K562 (cell line): ENCODE data around the gene PCCA. TPM values are rescaled to one million over a fixed set of nuclear protein-coding genes. Genes with fewer than 3 reads are reported as not detected.

Source experiments
- ARID1B ChIP-seq: fragments of 450-650 bp; IDR thresholded peaks from 2 replicates; pipeline ENCODE4 v1.6.1; 2016; ENCODE audit warnings: antibody characterized with exemption, mild to moderate bottlenecking, inconsistent platforms
- ATF7 ChIP-seq: fragments of 450-650 bp; IDR thresholded peaks from 2 replicates; pipeline ENCODE4 v1.7.1; 2014; ENCODE audit warnings: mild to moderate bottlenecking, moderate library complexity
- CTBP1 ChIP-seq: fragments of 450-650 bp; IDR thresholded peaks from 2 replicates; pipeline ENCODE4 v1.6.1; 2016; ENCODE audit warnings: borderline replicate concordance
- ESRRB ChIP-seq: fragments of 250-450 bp; sonication (Bioruptor Pico); IDR thresholded peaks from 2 replicates; pipeline ENCODE4 v1.5.0; 2020; ENCODE audit warnings: mild to moderate bottlenecking, moderate library complexity, borderline replicate concordance
- ETV1 ChIP-seq: fragments of 450-650 bp; conservative IDR thresholded peaks from 2 replicates; pipeline ENCODE4 v1.6.1; 2016; ENCODE audit warnings: missing genetic modification characterization, control low read depth, low read depth, missing compliant biosample characterization
- FOXM1 ChIP-seq, 2 experiments: fragments of 450-650 bp in 1 of 2; sonication (generic) in 1 of 2; formaldehyde crosslinking in 1 of 2; IDR thresholded peaks; 2 replicates each; pipeline versions ENCODE4 v1.6.1 to v1.9.0; 2017 to 2022; ENCODE audit warnings: low read depth in 2 of 2, mild to moderate bottlenecking in 2 of 2, missing genetic modification reagents in 1 of 2, moderate library complexity in 1 of 2
- KDM4B ChIP-seq, 2 experiments: fragments of 450-650 bp in 1 of 2; sonication (generic) in 1 of 2; IDR thresholded peaks; 2 replicates each; pipeline ENCODE4 v1.6.1; 2016 to 2017; ENCODE audit warnings: borderline replicate concordance in 2 of 2, antibody characterized with exemption in 1 of 2, low read depth in 1 of 2, mild to moderate bottlenecking in 1 of 2
- KLF16 ChIP-seq: IDR thresholded peaks from 2 replicates; pipeline ENCODE4 v1.6.1; 2016; ENCODE audit warnings: antibody characterized with exemption
- MYC ChIP-seq, 2 experiments: fragments of 250-450 bp in 1 of 2; sonication (Bioruptor Pico) in 1 of 2; IDR thresholded peaks; 2 replicates each; pipeline versions ENCODE4 v1.5.1 to v1.6.1; 2012 to 2021; ENCODE audit warnings: low read depth in 2 of 2, borderline replicate concordance in 1 of 2, improper control_type of control experiment in 1 of 2, low read length in 1 of 2, mild to moderate bottlenecking in 1 of 2, moderate library complexity in 1 of 2
- OTX1 ChIP-seq: fragments of 450-650 bp; formaldehyde crosslinking; IDR thresholded peaks from 2 replicates; pipeline ENCODE4 v1.4.0; 2022; ENCODE audit warnings: mild to moderate bottlenecking
- POLR2AphosphoS5 ChIP-seq: IDR thresholded peaks from 2 replicates; pipeline ENCODE4 v1.6.1; 2011; ENCODE audit warnings: mild to moderate bottlenecking, low read depth, low read length, moderate library complexity; ENCODE audit not compliant: control insufficient read depth, insufficient read depth
- RB1 ChIP-seq: fragments of 450-650 bp; IDR thresholded peaks from 2 replicates; pipeline ENCODE4 v1.6.1; 2017; ENCODE audit warnings: low read depth, mild to moderate bottlenecking
- SMC3 ChIP-seq: conservative IDR thresholded peaks from 2 replicates; pipeline ENCODE4 v1.6.1; 2011; ENCODE audit warnings: low read depth, low read length, improper control_type of control experiment; ENCODE audit not compliant: insufficient read depth
- TEAD1 ChIP-seq, 2 experiments: fragments of 450-650 bp in 1 of 2; sonication (generic) in 1 of 2; formaldehyde crosslinking; IDR thresholded peaks; 2 replicates each; pipeline versions ENCODE4 v1.4.0 to v1.8.0; 2020 to 2022; ENCODE audit warnings: mild to moderate bottlenecking in 2 of 2, missing genetic modification reagents in 1 of 2
- VEZF1 ChIP-seq: fragments of 200-800 bp; sonication (Bioruptor generic); IDR thresholded peaks from 2 replicates; pipeline ENCODE4 v1.6.1; 2017; ENCODE audit warnings: missing genetic modification characterization, missing compliant biosample characterization
- ZFX ChIP-seq: sonication (generic); formaldehyde crosslinking; IDR thresholded peaks from 2 replicates; pipeline ENCODE4 v1.8.0; 2022; ENCODE audit warnings: mild to moderate bottlenecking, missing genetic modification reagents, moderate library complexity
- ZNF232 ChIP-seq: sonication (generic); formaldehyde crosslinking; IDR thresholded peaks from 2 replicates; pipeline ENCODE4 v1.8.0; 2022; ENCODE audit warnings: mild to moderate bottlenecking, missing genetic modification reagents
- polyA plus RNA-seq, 8 experiments: library from polyadenylated mRNA; depleted of rRNA in 4 of 8; stranded (reverse) in 5 of 8; unstranded in 3 of 8; fragments of >200 nt; fragmentation: Nextera tagmentation in 2 of 8; fragmentation: Illumina TruSeq in 1 of 8; extraction: Ambion mirVana in 2 of 8; extraction: Trizol in 1 of 8; gene quantifications; 2 replicates each; pipeline versions ENCODE4 v1.2.1 to v1.2.3, GENCODE V29; 2011 to 2014; ENCODE audit warnings: inconsistent platforms in 1 of 8, missing spikeins in 1 of 8
- total RNA-seq, 7 experiments: library from RNA; depleted of rRNA in 6 of 7; stranded (reverse); fragments of >200 nt in 6 of 7; fragmentation: Illumina TruSeq in 2 of 7; extraction: Trizol in 2 of 7; gene quantifications; 2 replicates each; pipeline versions ENCODE4 v1.2.1 to v1.2.3, GENCODE V29; 2011 to 2021; ENCODE audit warnings: low replicate concordance in 1 of 7
- TF ChIP-seq, protein P1 (sequence below), 2 experiments: fragments of 450-650 bp; IDR thresholded peaks; 2 replicates each; pipeline ENCODE4 v1.6.1; 2018; ENCODE audit warnings: mild to moderate bottlenecking in 2 of 2, low read depth in 1 of 2; ENCODE audit not compliant: partially characterized antibody in 2 of 2
- TF ChIP-seq, protein P2 (sequence below): IDR thresholded peaks from 2 replicates; pipeline ENCODE4 v1.6.1; 2014; ENCODE audit warnings: antibody characterized with exemption

Gene PCCA
- total and polyA plus RNA-seq, 9 of the 15 experiments (the other 6 are each of a cell fraction or from before 2014, with no cell fraction given), result 5.2 to 14.1 (median 9.7) TPM

DNA sequence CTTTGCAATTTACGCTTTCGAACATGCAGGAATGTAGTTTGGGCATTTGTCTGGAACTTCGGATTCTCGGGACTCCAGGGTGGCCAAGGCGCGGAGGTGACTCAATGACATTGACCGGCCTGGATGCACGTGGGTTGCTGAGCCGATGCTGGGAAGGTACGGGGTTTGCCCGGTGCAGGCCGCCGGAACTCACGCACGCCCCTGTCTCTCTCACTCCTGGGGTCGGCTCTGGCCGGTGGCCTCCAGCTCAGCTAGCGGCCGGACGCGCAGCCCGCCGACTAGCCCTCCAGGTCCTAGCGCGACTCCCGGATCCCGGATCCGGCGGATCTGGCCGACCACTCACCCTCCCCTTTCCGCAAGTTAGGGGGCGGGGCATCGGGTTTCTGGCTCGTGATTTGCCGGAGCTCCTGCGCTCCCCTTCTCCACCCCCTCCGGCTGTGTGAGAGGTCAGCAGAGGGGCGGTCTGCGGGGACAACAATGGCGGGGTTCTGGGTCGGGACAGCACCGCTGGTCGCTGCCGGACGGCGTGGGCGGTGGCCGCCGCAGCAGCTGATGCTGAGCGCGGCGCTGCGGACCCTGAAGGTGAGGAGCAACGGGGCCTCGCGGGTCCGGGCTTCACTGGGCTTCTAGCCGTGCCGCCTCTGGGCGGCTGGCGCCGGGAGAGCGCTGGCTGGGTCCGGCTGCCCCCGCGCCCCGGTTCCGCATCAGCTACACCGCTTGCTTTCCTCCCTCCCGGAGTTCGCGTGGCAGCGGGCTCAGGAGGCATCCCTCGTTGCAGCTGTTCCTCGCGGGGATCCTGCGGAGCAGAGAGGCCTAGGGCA, at the start of gene PCCA (continued):
- TF ChIP-seq VEZF1 (CRISPR knock-in tag), result peak; percentile 83
- TF ChIP-seq ESRRB (CRISPR knock-in tag), result no peak
- TF ChIP-seq KDM4B (IDR thresholded peaks at IDR 0.05; ENCODE audit: borderline replicate concordance in 2 of 2, low read depth in 1 of 2), result 0 out of 4 replicates have a peak, but pooled peaks of 1 of the 2 experiments have one; percentile 53
- peak; percentile 48; the same call in 1 of the 2 replicates for TF ChIP-seq ATF7
- TF ChIP-seq ZNF232, result no peak
- 0 out of 4 replicates have a peak, but pooled peaks of 1 of the 2 experiments have one; percentile 19 for TF ChIP-seq TEAD1 (CRISPR knock-in tag; IDR thresholded peaks at IDR 0.05)
- 0 out of 2 replicates have a peak, but pooled peaks have one; percentile 39 for TF ChIP-seq FOXM1 (IDR thresholded peaks at IDR 0.05; ENCODE audit: low read depth)
- no peak for TF ChIP-seq FOXM1 (CRISPR knock-in tag; IDR thresholded peaks at IDR 0.05; ENCODE audit: low read depth)
- TF ChIP-seq POLR2AphosphoS5, result 0 out of 2 replicates have a peak, but pooled peaks have one; percentile 37
- no peak for TF ChIP-seq SMC3
- TF ChIP-seq CTBP1, result peak; percentile 49; the same call in 1 of the 2 replicates
- no peak; the same call in 1 of the 2 replicates for TF ChIP-seq MYC (IDR thresholded peaks at IDR 0.05; ENCODE audit: low read depth, low read length)
- TF ChIP-seq MYC (CRISPR knock-in tag; IDR thresholded peaks at IDR 0.05; ENCODE audit: borderline replicate concordance, low read depth), result no peak
- peak; percentile 62 for TF ChIP-seq ZFX
- TF ChIP-seq, protein P1, sequence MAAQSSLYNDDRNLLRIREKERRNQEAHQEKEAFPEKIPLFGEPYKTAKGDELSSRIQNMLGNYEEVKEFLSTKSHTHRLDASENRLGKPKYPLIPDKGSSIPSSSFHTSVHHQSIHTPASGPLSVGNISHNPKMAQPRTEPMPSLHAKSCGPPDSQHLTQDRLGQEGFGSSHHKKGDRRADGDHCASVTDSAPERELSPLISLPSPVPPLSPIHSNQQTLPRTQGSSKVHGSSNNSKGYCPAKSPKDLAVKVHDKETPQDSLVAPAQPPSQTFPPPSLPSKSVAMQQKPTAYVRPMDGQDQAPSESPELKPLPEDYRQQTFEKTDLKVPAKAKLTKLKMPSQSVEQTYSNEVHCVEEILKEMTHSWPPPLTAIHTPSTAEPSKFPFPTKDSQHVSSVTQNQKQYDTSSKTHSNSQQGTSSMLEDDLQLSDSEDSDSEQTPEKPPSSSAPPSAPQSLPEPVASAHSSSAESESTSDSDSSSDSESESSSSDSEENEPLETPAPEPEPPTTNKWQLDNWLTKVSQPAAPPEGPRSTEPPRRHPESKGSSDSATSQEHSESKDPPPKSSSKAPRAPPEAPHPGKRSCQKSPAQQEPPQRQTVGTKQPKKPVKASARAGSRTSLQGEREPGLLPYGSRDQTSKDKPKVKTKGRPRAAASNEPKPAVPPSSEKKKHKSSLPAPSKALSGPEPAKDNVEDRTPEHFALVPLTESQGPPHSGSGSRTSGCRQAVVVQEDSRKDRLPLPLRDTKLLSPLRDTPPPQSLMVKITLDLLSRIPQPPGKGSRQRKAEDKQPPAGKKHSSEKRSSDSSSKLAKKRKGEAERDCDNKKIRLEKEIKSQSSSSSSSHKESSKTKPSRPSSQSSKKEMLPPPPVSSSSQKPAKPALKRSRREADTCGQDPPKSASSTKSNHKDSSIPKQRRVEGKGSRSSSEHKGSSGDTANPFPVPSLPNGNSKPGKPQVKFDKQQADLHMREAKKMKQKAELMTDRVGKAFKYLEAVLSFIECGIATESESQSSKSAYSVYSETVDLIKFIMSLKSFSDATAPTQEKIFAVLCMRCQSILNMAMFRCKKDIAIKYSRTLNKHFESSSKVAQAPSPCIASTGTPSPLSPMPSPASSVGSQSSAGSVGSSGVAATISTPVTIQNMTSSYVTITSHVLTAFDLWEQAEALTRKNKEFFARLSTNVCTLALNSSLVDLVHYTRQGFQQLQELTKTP (IDR thresholded peaks at IDR 0.05; ENCODE audit: low read depth in 1 of 2, partially characterized antibody in 2 of 2), result no peak
- no peak for TF ChIP-seq OTX1
- peak; percentile 90 for TF ChIP-seq ETV1 (tag)
- TF ChIP-seq, protein P2, sequence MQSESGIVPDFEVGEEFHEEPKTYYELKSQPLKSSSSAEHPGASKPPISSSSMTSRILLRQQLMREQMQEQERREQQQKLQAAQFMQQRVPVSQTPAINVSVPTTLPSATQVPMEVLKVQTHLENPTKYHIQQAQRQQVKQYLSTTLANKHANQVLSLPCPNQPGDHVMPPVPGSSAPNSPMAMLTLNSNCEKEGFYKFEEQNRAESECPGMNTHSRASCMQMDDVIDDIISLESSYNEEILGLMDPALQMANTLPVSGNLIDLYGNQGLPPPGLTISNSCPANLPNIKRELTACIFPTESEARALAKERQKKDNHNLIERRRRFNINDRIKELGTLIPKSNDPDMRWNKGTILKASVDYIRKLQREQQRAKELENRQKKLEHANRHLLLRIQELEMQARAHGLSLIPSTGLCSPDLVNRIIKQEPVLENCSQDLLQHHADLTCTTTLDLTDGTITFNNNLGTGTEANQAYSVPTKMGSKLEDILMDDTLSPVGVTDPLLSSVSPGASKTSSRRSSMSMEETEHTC, result 0 out of 2 replicates have a peak, but pooled peaks have one; percentile 8
- TF ChIP-seq ARID1B, result no peak
- 0 out of 2 replicates have a peak, but pooled peaks have one; percentile 35 for TF ChIP-seq RB1
- peak; percentile 45; the same call in 1 of the 2 replicates for TF ChIP-seq KLF16
